ENCODE results near the gene CHCHD10. TPM values are rescaled to one million over a fixed set of nuclear protein-coding genes. Genes with fewer than 3 reads are reported as not detected.

The CHCHD10 gene
- total and polyA plus RNA-seq, 2 of the 13 experiments (the other 11 are each of a cell fraction or from before 2014, with no cell fraction given) = 37.0 to 62.8 TPM

DNA sequence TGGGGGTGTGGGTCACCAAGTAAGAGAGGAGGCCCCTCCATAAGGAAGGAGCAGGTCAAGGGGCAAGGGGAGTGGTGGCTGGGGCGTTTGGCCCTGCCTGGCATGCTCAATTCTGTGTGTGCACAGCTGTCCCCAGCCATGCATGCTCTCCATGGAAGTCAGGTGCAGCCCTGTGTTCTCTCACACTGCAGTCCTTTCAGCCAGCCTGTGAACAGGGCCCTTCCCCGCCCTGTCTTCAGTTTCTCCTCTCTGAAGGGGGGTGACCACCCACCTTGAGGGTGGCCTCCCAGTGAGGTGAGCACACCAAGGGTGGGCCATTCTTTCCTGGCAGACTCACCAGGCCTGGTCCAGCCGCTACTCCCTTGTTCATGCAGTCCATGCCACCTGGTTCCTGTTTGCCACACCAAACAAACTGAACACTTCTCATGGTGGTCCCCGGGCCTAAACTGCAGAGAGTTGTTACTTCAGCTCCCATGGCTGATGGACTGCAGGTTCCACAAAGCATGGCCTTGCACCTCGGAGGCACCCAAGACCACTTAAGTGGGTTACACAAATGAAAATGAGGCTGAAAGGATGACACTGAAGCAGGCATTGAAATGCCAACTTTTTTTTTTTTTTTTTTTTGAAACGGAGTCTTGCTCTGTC, 1.7 kb upstream of the CHCHD10 start (continued):
- TF ChIP-seq CEBPZ (IDR thresholded peaks at IDR 0.05; ENCODE audit: low read length) (no peak), ZZZ3 (CRISPR knock-in tag; IDR thresholded peaks at IDR 0.05; ENCODE audit: borderline replicate concordance) (no peak), MIER2 (CRISPR knock-in tag; IDR thresholded peaks at IDR 0.05) (no peak), ZNF431 (CRISPR knock-in tag; IDR thresholded peaks at IDR 0.05; ENCODE audit: borderline replicate concordance, low read depth) (peak; percentile 90; the same call in 1 of the 2 replicates), MXI1 (IDR thresholded peaks at IDR 0.05; ENCODE audit: borderline replicate concordance, low read depth, low read length) (no peak), NRL (CRISPR knock-in tag; IDR thresholded peaks at IDR 0.05; ENCODE audit: borderline replicate concordance) (0 out of 2 replicates have a peak, but pooled peaks have one; percentile 25), NCOA5 (CRISPR knock-in tag; IDR thresholded peaks at IDR 0.05) (no peak), NFRKB (IDR thresholded peaks at IDR 0.05) (no peak), TFAP4 (IDR thresholded peaks at IDR 0.05; ENCODE audit: borderline replicate concordance, low read depth) (peak; percentile 59; the same call in 1 of the 2 replicates), ZBTB1 (CRISPR knock-in tag; IDR thresholded peaks at IDR 0.05; ENCODE audit: borderline replicate concordance) (no peak), GMEB2 (CRISPR knock-in tag; IDR thresholded peaks at IDR 0.05; ENCODE audit: low read depth) (no peak), ZNF101 (CRISPR knock-in tag; IDR thresholded peaks at IDR 0.05; ENCODE audit: borderline replicate concordance, low read depth) (no peak), ZFX (CRISPR knock-in tag; IDR thresholded peaks at IDR 0.05; ENCODE audit: low read depth) (peak; percentile 33; the same call in 1 of the 2 replicates)
